Fibroblast of the aortic adventitia (primary cell): ENCODE results near the gene VIPR2. TPM values are rescaled to one million over a fixed set of nuclear protein-coding genes. Genes with fewer than 3 reads are reported as not detected.

ENCODE experiments used
- DNase-seq: peaks from one replicate; pipeline ENCODE4 v3.0.0-alpha.2; 2010; ENCODE audit warnings: low read depth
- H3K4me3 ChIP-seq: 2 replicates; pipeline ENCODE4 v1.5.1; 2011; ENCODE audit warnings: low read depth, mild to moderate bottlenecking, control low read depth, low read length, moderate library complexity
- CTCF ChIP-seq: IDR thresholded peaks from 2 replicates; pipeline ENCODE4 v1.5.1; 2011; ENCODE audit warnings: mild to moderate bottlenecking, low read length, control low read depth, inconsistent platforms; ENCODE audit not compliant: insufficient read depth
- total RNA-seq: library from RNA; depleted of rRNA; stranded (reverse); fragments of >200 nt; gene quantifications from 2 replicates; pipeline ENCODE4 v1.2.3, GENCODE V29; 2012; ENCODE audit warnings: low replicate concordance

VIPR2 gene
- total RNA-seq, 1 donor: not detected

GRCh38 chr7:159099711-159100231 lies 44.9 kb downstream of the VIPR2 start:
- DNase-seq: no peak
- no peak for TF ChIP-seq CTCF
- H3K4me3 ChIP-seq: no peak overlapping the region

GRCh38 chr7:159098811-159099655 lies 45.6 kb downstream of the VIPR2 start:
- H3K4me3 ChIP-seq: no peak overlapping the region
- TF ChIP-seq CTCF: no peak
- no peak for DNase-seq

- no peak overlapping the region for H3K4me3 ChIP-seq
- no peak for TF ChIP-seq CTCF
- no peak for DNase-seq
These were observed 46.3 kb downstream of the VIPR2 start for GRCh38 chr7:159098424-159098786.

- DNase-seq: no peak
- TF ChIP-seq CTCF: no peak
These were observed 46.8 kb downstream of the VIPR2 start for GRCh38 chr7:159097661-159098423.

GRCh38 chr7:159096736-159097581 lies 47.7 kb downstream of the VIPR2 start:
- no peak overlapping the region for H3K4me3 ChIP-seq
- no peak for DNase-seq
- TF ChIP-seq CTCF: no peak

More at GRCh38 chr7:159097661-159098423, 46.8 kb downstream of the VIPR2 start:
- no peak overlapping the region for H3K4me3 ChIP-seq

- no peak overlapping the region for H3K4me3 ChIP-seq
- no peak for TF ChIP-seq CTCF
- no peak for DNase-seq
These were observed 48.7 kb downstream of the VIPR2 start for GRCh38 chr7:159095979-159096411.
